SK-MEL-5 (cell line): Measurements from ENCODE around the gene PRR13. TPM values are rescaled to one million over a fixed set of nuclear protein-coding genes. Genes with fewer than 3 reads are reported as not detected.
"Not testable (repeated sequence)": the region's sequence is repeated elsewhere in the genome, so short reads cannot be mapped to it uniquely, and the experiment has no call there.

Source experiments
- DNase-seq: peaks from one replicate; pipeline ENCODE4 v3.0.0-alpha.2; 2016; ENCODE audit warnings: low read depth, low spot score
- in situ Hi-C: cut with HindIII; loops from 2 replicates; pipeline ENCODE4 v1.10.0; 2016; ENCODE audit warnings: low sequenced_read_pairs, high pct_unique_total_duplicates, low pct_unique_long_range_greater_than_20kb
- polyA plus RNA-seq, 2 experiments: library from polyadenylated mRNA; depleted of rRNA; stranded (reverse); fragments of >200 nt; gene quantifications; 2 replicates each; pipeline ENCODE4 v1.2.3, GENCODE V29; 2015
- total RNA-seq: library from RNA; depleted of rRNA; stranded (reverse); fragments of >200 nt; shearing (Covaris generic); gene quantifications from 2 replicates; pipeline ENCODE4 v1.2.3, GENCODE V29; 2014; rRNA removed

PRR13 gene
- total RNA-seq: 101 and 106 TPM in 2 replicates
- polyA plus RNA-seq (2015; cell fraction: cytosol; rRNA removed): 163 and 231 TPM in 2 replicates
- polyA plus RNA-seq (2015; cell fraction: nucleus; rRNA removed): 88.8 and 112 TPM in 2 replicates

- in situ Hi-C loops: no loop called here
- peak; percentile 100 for DNase-seq
Measured at GRCh38 chr12:53441040-53441833, at the start of gene PRR13. PRR13 (plus strand) TSS chr12:53441734; CDS start chr12:53442715, 981 bp downstream.

- DNase-seq: no peak
- in situ Hi-C loops: no loop called here
Measured at GRCh38 chr12:53399896-53400295, 41.6 kb upstream of the PRR13 start.

GRCh38 chr12:53402351-53402750 lies 39.2 kb upstream of the PRR13 start:
- in situ Hi-C loops, DNase-seq: not testable (repeated sequence)

GRCh38 chr12:53402871-53403270 lies 38.7 kb upstream of the PRR13 start:
- in situ Hi-C loops: no loop called here
- DNase-seq: no peak

GRCh38 chr12:53410951-53411350 lies 30.6 kb upstream of the PRR13 start:
- DNase-seq: no peak
- in situ Hi-C loops: no loop called here

GRCh38 chr12:53413485-53414204 lies 27.9 kb upstream of the PRR13 start:
- in situ Hi-C loops: no loop called here
- DNase-seq: no peak

- in situ Hi-C loops: no loop called here
Measured at GRCh38 chr12:53414756-53415417, 26.6 kb upstream of the PRR13 start.

GRCh38 chr12:53415752-53416389 lies 25.7 kb upstream of the PRR13 start:
- in situ Hi-C loops, DNase-seq: not testable (repeated sequence)

More at GRCh38 chr12:53414756-53415417, 26.6 kb upstream of the PRR13 start:
- no peak for DNase-seq

GRCh38 chr12:53417291-53417816 lies 24.2 kb upstream of the PRR13 start:
- DNase-seq, in situ Hi-C loops: not testable (repeated sequence)

GRCh38 chr12:53418221-53418620 lies 23.3 kb upstream of the PRR13 start:
- in situ Hi-C loops: no loop called here
- DNase-seq: no peak

- in situ Hi-C loops: no loop called here
- DNase-seq: no peak
Measured at GRCh38 chr12:53419756-53420155, 21.8 kb upstream of the PRR13 start.

GRCh38 chr12:53422247-53422646 lies 19.3 kb upstream of the PRR13 start:
- in situ Hi-C loops, DNase-seq: not testable (repeated sequence)

GRCh38 chr12:53423597-53423996 lies 17.9 kb upstream of the PRR13 start, which contains the start of gene AMHR2:
AMHR2 (plus strand) TSS chr12:53423855; CDS start chr12:53423935, 80 bp downstream.
- in situ Hi-C loops: no loop called here
- no peak for DNase-seq

- no peak for DNase-seq
- in situ Hi-C loops: no loop called here
Measured at GRCh38 chr12:53424626-53425514, 16.7 kb upstream of the PRR13 start.

GRCh38 chr12:53425515-53426150 lies 15.9 kb upstream of the PRR13 start:
- in situ Hi-C loops: no loop called here
- no peak for DNase-seq
